ENCODE measurements around the gene ATG9B.

Gene ATG9B

GRCh38 chr7:151025924-151026671, 1.8 kb upstream of the ATG9B start:
- Histone ChIP-seq H4K20me1 (ENCODE audit: insufficient read depth) (no peaks in the 10 kb centered on the region), H3K27me3 (ENCODE audit: insufficient read depth, low read depth) (peaks cover 24% of the 10 kb centered on the region), H3K4me1 (ENCODE audit: low read depth, poor library complexity, severe bottlenecking) (peaks cover 23% of the 10 kb centered on the region), H3K27ac (no peak overlapping the region), H3K4me2 (no peak overlapping the region), H3K36me3 (ENCODE audit: insufficient read depth) (no peaks in the 10 kb centered on the region), H3K79me2 (ENCODE audit: insufficient read depth, low read depth) (0 out of 2 replicates have a peak, but pooled peaks cover 5% of the 10 kb centered on the region), H2AFZ (ENCODE audit: low read depth) (no peak overlapping the region), H3K9ac (no peak overlapping the region), H3K4me3 (IDR thresholded peaks at IDR 0.05; ENCODE audit: insufficient read depth, low read depth, low read length) (no peak overlapping the region)
- no peak for TF ChIP-seq CTCF (conservative IDR thresholded peaks at IDR 0.05; ENCODE audit: low read depth, low read length)

GRCh38 chr7:151023232-151023631, 1.1 kb downstream of the ATG9B start:
- H3K27ac ChIP-seq, result no peak overlapping the region
- H3K4me3 ChIP-seq (IDR thresholded peaks at IDR 0.05; ENCODE audit: insufficient read depth, low read depth, low read length), result no peak overlapping the region
- H4K20me1 ChIP-seq (ENCODE audit: insufficient read depth), result no peaks in the 10 kb centered on the region
- no peaks in the 10 kb centered on the region for H3K36me3 ChIP-seq (ENCODE audit: insufficient read depth)
- H3K27me3 ChIP-seq (ENCODE audit: insufficient read depth, low read depth), result peaks cover 42% of the 10 kb centered on the region
- peaks cover 10% of the 10 kb centered on the region for H3K4me1 ChIP-seq (ENCODE audit: low read depth, poor library complexity, severe bottlenecking)
- H3K9ac ChIP-seq, result no peak overlapping the region
- no peak for TF ChIP-seq CTCF (conservative IDR thresholded peaks at IDR 0.05; ENCODE audit: low read depth, low read length)
- H2AFZ ChIP-seq (ENCODE audit: low read depth), result no peak overlapping the region
- H3K4me2 ChIP-seq, result no peak overlapping the region
- H3K79me2 ChIP-seq (ENCODE audit: insufficient read depth, low read depth), result no peaks in the 10 kb centered on the region

- no peak overlapping the region for H3K4me3 ChIP-seq (IDR thresholded peaks at IDR 0.05; ENCODE audit: insufficient read depth, low read depth, low read length)
- no peaks in the 10 kb centered on the region for H3K36me3 ChIP-seq (ENCODE audit: insufficient read depth)
- no peak overlapping the region for H3K27ac ChIP-seq
- H4K20me1 ChIP-seq (ENCODE audit: insufficient read depth), result no peaks in the 10 kb centered on the region
- no peak overlapping the region for H3K9ac ChIP-seq
- peaks cover 38% of the 10 kb centered on the region for H3K27me3 ChIP-seq (ENCODE audit: insufficient read depth, low read depth)
- H3K79me2 ChIP-seq (ENCODE audit: insufficient read depth, low read depth), result no peaks in the 10 kb centered on the region
- H3K4me1 ChIP-seq (ENCODE audit: low read depth, poor library complexity, severe bottlenecking), result peaks cover 4% of the 10 kb centered on the region
- no peak overlapping the region for H3K4me2 ChIP-seq
- H2AFZ ChIP-seq (ENCODE audit: low read depth), result no peak overlapping the region
- TF ChIP-seq CTCF (conservative IDR thresholded peaks at IDR 0.05; ENCODE audit: low read depth, low read length), result no peak
Observed at GRCh38 chr7:151020231-151020630, 4.1 kb downstream of the ATG9B start.

GRCh38 chr7:151019130-151019447, 5.2 kb downstream of the ATG9B start:
- H3K4me1 ChIP-seq (ENCODE audit: low read depth, poor library complexity, severe bottlenecking), result peaks cover 10% of the 10 kb centered on the region
- H3K27me3 ChIP-seq (ENCODE audit: insufficient read depth, low read depth), result peaks cover 30% of the 10 kb centered on the region
- no peak overlapping the region for H3K4me3 ChIP-seq (IDR thresholded peaks at IDR 0.05; ENCODE audit: insufficient read depth, low read depth, low read length)
- H3K4me2 ChIP-seq, result no peak overlapping the region
- no peak overlapping the region for H2AFZ ChIP-seq (ENCODE audit: low read depth)
- no peaks in the 10 kb centered on the region for H4K20me1 ChIP-seq (ENCODE audit: insufficient read depth)
- TF ChIP-seq CTCF (conservative IDR thresholded peaks at IDR 0.05; ENCODE audit: low read depth, low read length), result no peak
- no peak overlapping the region for H3K27ac ChIP-seq
- H3K9ac ChIP-seq, result no peak overlapping the region
- no peaks in the 10 kb centered on the region for H3K79me2 ChIP-seq (ENCODE audit: insufficient read depth, low read depth)
- H3K36me3 ChIP-seq (ENCODE audit: insufficient read depth), result no peaks in the 10 kb centered on the region

All from KMS-11 (cell line).